ENCODE data around the gene SPATA16. TPM values are rescaled to one million over a fixed set of nuclear protein-coding genes. Genes with fewer than 3 reads are reported as not detected.

Gene SPATA16
- total and polyA plus RNA-seq, 2 donors (not counting 1 experiment from before 2014, with no cell fraction given): not detected

- intact Hi-C loops (cut with micrococcal nuclease): no loop called here
- H3K27ac ChIP-seq (ENCODE audit: low read length in 2 of 2): no peak overlapping the region
- H3K4me3 Mint-ChIP-seq: no peak overlapping the region
- no peaks in the 10 kb centered on the region for H3K9me3 ChIP-seq (ENCODE audit: control extremely low read depth in 1 of 3, control insufficient read depth in 2 of 3, insufficient read depth in 1 of 3, low read length in 2 of 3)
- ChIA-PET POLR2A (no interaction called here), CTCF (no interaction called here)
- no peaks in the 10 kb centered on the region for H3K36me3 ChIP-seq (replicated peaks in 1 of 2; ENCODE audit: control extremely low read depth in 1 of 2, control insufficient read depth in 1 of 2, extremely low read depth in 1 of 2, insufficient read depth in 2 of 2, low read length in 1 of 2)
- DNase-seq (no peak), ATAC-seq (ENCODE audit: low read depth) (no peak)
- no peaks in the 10 kb centered on the region for H3K4me1 Mint-ChIP-seq
- H3K27me3 Mint-ChIP-seq: no peaks in the 10 kb centered on the region
- H3K4me3 ChIP-seq (ENCODE audit: control extremely low read depth in 1 of 5, extremely low read depth in 1 of 5, insufficient read depth in 1 of 5, low read depth in 2 of 5, low read length in 4 of 5): no peak overlapping the region
- no peaks in the 10 kb centered on the region for H4K20me1 ChIP-seq (ENCODE audit: control insufficient read depth, insufficient read depth, low read length, poor library complexity, severe bottlenecking)
- H3K9ac ChIP-seq (ENCODE audit: low read length): no peak overlapping the region
- no peak overlapping the region for H3K4me2 ChIP-seq (replicated peaks; ENCODE audit: low read depth, low read length, poor library complexity, severe bottlenecking)
- no peaks in the 10 kb centered on the region for H3K4me1 ChIP-seq (ENCODE audit: control insufficient read depth in 2 of 2, insufficient read depth in 2 of 2, low read length in 2 of 2)
- no CpG with 5 or more reads among the region's 3 CpGs for WGBS (ENCODE audit: insufficient coverage)
- no peaks in the 10 kb centered on the region for H3K79me2 ChIP-seq (ENCODE audit: control insufficient read depth, insufficient read depth, low read length)
- TF ChIP-seq EZH2 (IDR thresholded peaks at IDR 0.05; ENCODE audit: borderline replicate concordance, insufficient read depth, low read depth, low read length, poor library complexity, severe bottlenecking) (no peak), CTCF (IDR thresholded peaks at IDR 0.05) (no peak)
- no peak overlapping the region for H2AFZ ChIP-seq (ENCODE audit: insufficient read depth, low read depth, low read length, poor library complexity, severe bottlenecking)
- H3K9me3 Mint-ChIP-seq (ENCODE audit: insufficient read depth): no peaks in the 10 kb centered on the region
- H3K27me3 ChIP-seq (replicated peaks in 1 of 4; ENCODE audit: control extremely low read depth in 1 of 4, control insufficient read depth in 3 of 4, insufficient read depth in 4 of 4, low read length in 3 of 4): no peaks in the 10 kb centered on the region
- H3K27ac Mint-ChIP-seq: no peak overlapping the region
Observed at GRCh38 chr3:173090492-173090891, 50.5 kb downstream of the SPATA16 start.

GRCh38 chr3:173089283-173089682, 51.8 kb downstream of the SPATA16 start:
- H3K27me3 Mint-ChIP-seq: no peaks in the 10 kb centered on the region
- TF ChIP-seq EZH2 (IDR thresholded peaks at IDR 0.05; ENCODE audit: borderline replicate concordance, insufficient read depth, low read depth, low read length, poor library complexity, severe bottlenecking) (no peak), CTCF (IDR thresholded peaks at IDR 0.05) (no peak)
- no peak overlapping the region for H3K4me3 Mint-ChIP-seq
- Histone ChIP-seq H3K27me3 (replicated peaks in 1 of 4; ENCODE audit: control extremely low read depth in 1 of 4, control insufficient read depth in 3 of 4, insufficient read depth in 4 of 4, low read length in 3 of 4) (no peaks in the 10 kb centered on the region), H3K4me2 (replicated peaks; ENCODE audit: low read depth, low read length, poor library complexity, severe bottlenecking) (no peak overlapping the region), H3K4me3 (ENCODE audit: control extremely low read depth in 1 of 5, extremely low read depth in 1 of 5, insufficient read depth in 1 of 5, low read depth in 2 of 5, low read length in 4 of 5) (no peak overlapping the region), H3K9ac (ENCODE audit: low read length) (no peak overlapping the region), H3K79me2 (ENCODE audit: control insufficient read depth, insufficient read depth, low read length) (no peaks in the 10 kb centered on the region), H3K36me3 (replicated peaks in 1 of 2; ENCODE audit: control extremely low read depth in 1 of 2, control insufficient read depth in 1 of 2, extremely low read depth in 1 of 2, insufficient read depth in 2 of 2, low read length in 1 of 2) (no peaks in the 10 kb centered on the region), H3K9me3 (ENCODE audit: control extremely low read depth in 1 of 3, control insufficient read depth in 2 of 3, insufficient read depth in 1 of 3, low read length in 2 of 3) (no peaks in the 10 kb centered on the region), H3K4me1 (ENCODE audit: control insufficient read depth in 2 of 2, insufficient read depth in 2 of 2, low read length in 2 of 2) (no peaks in the 10 kb centered on the region), H2AFZ (ENCODE audit: insufficient read depth, low read depth, low read length, poor library complexity, severe bottlenecking) (no peak overlapping the region), H4K20me1 (ENCODE audit: control insufficient read depth, insufficient read depth, low read length, poor library complexity, severe bottlenecking) (no peaks in the 10 kb centered on the region), H3K27ac (ENCODE audit: low read length in 2 of 2) (no peak overlapping the region)
- no peak overlapping the region for H3K27ac Mint-ChIP-seq
- intact Hi-C loops (cut with micrococcal nuclease): no loop called here
- no peaks in the 10 kb centered on the region for H3K4me1 Mint-ChIP-seq
- ChIA-PET POLR2A (no interaction called here), CTCF (no interaction called here)
- ATAC-seq (ENCODE audit: low read depth): no peak
- no peak for DNase-seq
- WGBS (ENCODE audit: insufficient coverage): 87% methylated on average over 5 of the region's 6 CpGs
- H3K9me3 Mint-ChIP-seq (ENCODE audit: insufficient read depth): peaks cover 5% of the 10 kb centered on the region

Data from B cell (primary cell).